ENCODE measurements around the gene NSUN2.
A peak's percentile ranks its signal among the peaks of the same experiment; 100 is the strongest.
"Not testable (repeated sequence)": the region's sequence is repeated elsewhere in the genome, so short reads cannot be mapped to it uniquely, and the experiment has no call there.

The NSUN2 gene

DNA sequence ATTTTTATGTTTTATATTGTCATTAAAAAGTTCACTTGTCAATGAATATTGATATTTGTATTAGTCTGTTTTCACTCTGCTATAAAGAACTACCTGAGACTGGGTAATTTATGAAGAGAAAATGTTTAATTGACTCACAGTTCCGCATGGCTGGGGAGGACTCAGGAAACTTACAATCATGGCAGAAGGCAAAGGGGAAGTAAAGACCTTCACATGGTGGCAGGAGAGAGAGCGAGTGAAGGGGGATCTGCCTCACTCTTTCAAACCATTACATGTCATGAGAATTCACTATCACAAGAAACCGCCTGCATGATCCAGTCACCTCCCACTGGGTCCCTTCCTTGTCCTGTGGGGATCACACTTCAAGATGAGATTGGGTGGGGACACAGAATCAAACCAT, 27.8 kb upstream of the NSUN2 start:
- Mint-ChIP-seq H3K36me3 (ENCODE audit: low read depth) (peaks cover 27% of the 10 kb centered on the region), H3K4me3 (no peak overlapping the region), H3K27ac (peak overlapping the region; percentile 64), H3K9me3 (peaks cover 16% of the 10 kb centered on the region), H3K27me3 (ENCODE audit: low read depth) (no peaks in the 10 kb centered on the region), H3K4me1 (ENCODE audit: low read depth) (peaks cover 6% of the 10 kb centered on the region)
- no peak for DNase-seq (ENCODE audit: low spot score)

DNA sequence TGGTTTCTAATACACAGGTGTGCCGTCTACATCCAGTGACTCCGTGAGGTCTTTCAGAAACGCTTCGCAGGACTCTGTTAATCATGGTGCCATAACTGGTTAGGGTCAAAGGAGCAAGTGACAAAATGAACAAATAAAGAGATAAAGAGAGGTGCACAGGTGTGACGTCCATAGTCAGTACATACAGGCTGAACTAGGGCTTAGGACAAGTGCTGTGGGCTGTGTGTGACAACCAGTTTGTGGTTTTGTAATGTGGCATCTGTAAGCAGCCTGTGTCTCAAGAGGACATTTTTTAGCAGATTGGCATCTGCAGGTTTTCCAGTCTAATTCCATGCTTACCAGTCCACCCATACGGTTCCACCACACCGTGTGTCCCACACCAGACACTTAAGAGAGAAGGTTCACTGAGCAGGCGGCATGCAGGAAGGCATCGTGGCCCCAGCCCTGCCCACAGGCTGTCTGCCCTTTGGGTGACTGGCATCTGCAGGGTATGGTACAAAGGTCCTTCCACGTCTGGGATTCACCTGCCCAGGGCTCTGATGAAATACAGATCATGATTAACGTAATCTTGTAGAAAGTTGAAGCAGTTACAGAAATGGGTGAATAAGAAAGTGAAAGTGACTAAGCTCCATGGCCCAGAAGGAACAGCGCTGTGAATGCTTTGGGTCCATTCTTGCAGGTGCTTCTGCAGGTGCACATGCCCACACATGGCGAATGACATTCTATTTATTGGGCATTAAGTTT, 27.3 kb upstream of the NSUN2 start:
- H3K4me3 Mint-ChIP-seq, result no peak overlapping the region

DNA sequence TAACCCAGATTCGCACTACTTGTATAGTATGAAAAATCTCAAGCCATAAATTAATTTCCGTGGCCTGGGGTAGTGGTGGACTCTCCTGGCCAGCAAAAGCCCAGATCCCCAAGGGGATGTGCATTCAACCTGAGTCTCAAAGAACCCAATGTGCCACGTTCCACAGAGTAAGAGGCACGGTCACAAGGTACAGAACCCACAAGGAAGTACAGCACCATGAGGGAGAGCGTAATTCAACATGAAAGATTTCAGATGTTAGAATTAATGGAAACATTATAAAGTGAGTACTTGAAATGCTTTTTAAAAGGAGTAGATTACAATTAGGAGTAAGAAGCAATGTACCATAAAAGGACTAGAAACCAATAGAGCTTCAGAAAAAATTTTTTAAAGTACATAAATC, 23.8 kb upstream of the NSUN2 start:
- H3K27me3 Mint-ChIP-seq (ENCODE audit: low read depth), result no peaks in the 10 kb centered on the region
- H3K27ac Mint-ChIP-seq, result no peak overlapping the region
- peaks cover 45% of the 10 kb centered on the region for H3K36me3 Mint-ChIP-seq (ENCODE audit: low read depth)
- H3K9me3 Mint-ChIP-seq, result peaks cover 22% of the 10 kb centered on the region
- peaks cover 6% of the 10 kb centered on the region for H3K4me1 Mint-ChIP-seq (ENCODE audit: low read depth)
- H3K4me3 Mint-ChIP-seq, result no peak overlapping the region
- DNase-seq (ENCODE audit: low spot score), result no peak

More for the DNA sequence above, 27.3 kb upstream of the NSUN2 start:
- Mint-ChIP-seq H3K9me3 (peaks cover 21% of the 10 kb centered on the region), H3K4me1 (ENCODE audit: low read depth) (peaks cover 6% of the 10 kb centered on the region), H3K27ac (peak overlapping the region; percentile 33), H3K27me3 (ENCODE audit: low read depth) (no peaks in the 10 kb centered on the region), H3K36me3 (ENCODE audit: low read depth) (peaks cover 33% of the 10 kb centered on the region)
- no peak for DNase-seq (ENCODE audit: low spot score)

DNA sequence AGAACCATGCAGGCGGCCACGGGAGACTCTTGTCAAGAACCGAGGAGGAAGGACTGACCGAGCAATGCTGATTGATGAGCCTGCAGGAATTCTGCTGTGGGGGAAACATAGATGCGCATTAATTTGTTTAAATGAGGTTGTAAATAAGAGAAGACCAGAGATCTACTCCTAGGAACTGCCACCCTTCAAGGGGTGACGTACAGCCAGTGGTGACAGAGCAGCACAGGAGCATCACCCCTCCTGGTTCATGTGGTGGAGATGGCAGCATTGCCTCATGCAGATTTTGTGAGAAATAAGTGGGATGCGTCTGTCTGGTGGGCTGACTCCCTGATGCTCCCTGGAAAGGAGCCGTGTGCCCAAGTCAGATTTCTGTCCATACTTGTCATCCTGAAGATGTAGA, 22.6 kb upstream of the NSUN2 start:
- Mint-ChIP-seq H3K4me3 (no peak overlapping the region), H3K36me3 (ENCODE audit: low read depth) (peaks cover 46% of the 10 kb centered on the region), H3K27me3 (ENCODE audit: low read depth) (no peaks in the 10 kb centered on the region), H3K4me1 (ENCODE audit: low read depth) (peaks cover 4% of the 10 kb centered on the region), H3K9me3 (peaks cover 22% of the 10 kb centered on the region), H3K27ac (no peak overlapping the region)
- no peak for DNase-seq (ENCODE audit: low spot score)

DNA sequence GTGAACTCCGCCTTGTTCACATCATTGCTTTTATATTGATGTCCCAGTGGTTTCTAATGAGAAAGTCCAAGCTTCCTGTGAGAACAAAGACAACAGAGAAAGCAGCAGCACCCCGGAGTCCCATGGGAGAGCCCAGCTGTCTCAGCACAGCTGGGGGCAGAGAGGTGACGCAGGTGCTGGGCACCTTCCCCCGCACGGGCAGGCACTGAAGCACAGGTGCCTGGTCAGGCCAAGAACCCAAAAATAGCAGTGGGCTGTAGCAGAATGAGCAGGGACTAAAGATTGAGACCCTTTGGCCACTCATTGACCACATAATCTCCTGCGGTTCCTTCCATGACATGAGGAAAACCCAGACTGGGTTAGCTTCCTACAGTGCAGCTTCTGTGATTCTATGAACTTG, 19.2 kb upstream of the NSUN2 start:
- Mint-ChIP-seq H3K4me1 (ENCODE audit: low read depth) (peaks cover 3% of the 10 kb centered on the region), H3K27ac (no peak overlapping the region)

DNA sequence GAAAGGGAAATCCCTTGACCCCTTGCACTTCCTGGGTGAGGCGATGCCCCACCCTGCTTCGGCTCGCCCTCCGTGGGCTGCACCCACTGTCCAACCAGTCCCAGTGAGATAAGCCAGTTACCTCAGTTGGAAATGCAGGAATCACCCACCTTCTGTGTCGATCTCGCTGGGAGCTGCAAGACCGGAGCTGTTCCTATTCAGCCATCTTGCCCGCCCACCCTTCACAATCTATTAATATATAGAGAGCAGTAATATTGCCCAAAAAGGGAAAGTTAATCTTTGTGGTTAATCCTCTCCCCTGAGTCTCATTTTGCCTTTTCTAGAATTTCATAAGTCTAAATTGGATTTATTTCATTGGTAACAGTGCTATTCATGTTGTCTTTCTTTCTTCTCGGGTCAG, 16.8 kb upstream of the NSUN2 start:
- Mint-ChIP-seq H3K27me3 (ENCODE audit: low read depth) (no peaks in the 10 kb centered on the region), H3K4me3 (no peak overlapping the region), H3K4me1 (ENCODE audit: low read depth) (peaks cover 9% of the 10 kb centered on the region), H3K36me3 (ENCODE audit: low read depth) (peaks cover 25% of the 10 kb centered on the region), H3K27ac (no peak overlapping the region), H3K9me3 (no peaks in the 10 kb centered on the region)
- DNase-seq (ENCODE audit: low spot score), result no peak

More for the DNA sequence above, 19.2 kb upstream of the NSUN2 start:
- H3K36me3 Mint-ChIP-seq (ENCODE audit: low read depth), result peaks cover 39% of the 10 kb centered on the region
- no peaks in the 10 kb centered on the region for H3K27me3 Mint-ChIP-seq (ENCODE audit: low read depth)
- no peak overlapping the region for H3K4me3 Mint-ChIP-seq
- DNase-seq (ENCODE audit: low spot score), result no peak
- H3K9me3 Mint-ChIP-seq, result peaks cover 19% of the 10 kb centered on the region

DNA sequence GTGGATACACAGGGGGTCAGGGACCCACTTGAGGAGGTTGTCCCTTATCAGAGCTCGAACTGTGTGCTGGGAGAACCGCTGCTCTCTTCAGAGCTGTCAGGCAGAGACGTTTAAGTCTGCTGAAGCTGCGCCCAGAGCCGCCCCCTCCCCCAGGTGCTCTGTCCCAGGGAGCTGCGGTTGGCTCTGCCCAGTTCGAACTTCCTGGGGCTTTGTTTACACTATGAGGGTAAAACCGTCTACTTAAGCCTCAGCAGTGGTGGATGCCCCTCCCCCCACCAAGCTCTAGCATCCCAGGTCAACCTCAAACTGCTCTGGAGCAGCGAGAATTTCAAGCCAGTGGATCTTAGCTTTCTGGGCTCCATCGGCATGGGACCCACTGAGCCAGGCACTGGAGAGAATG, 16.3 kb upstream of the NSUN2 start:
- H3K4me3 Mint-ChIP-seq, result no peak overlapping the region
- peaks cover 26% of the 10 kb centered on the region for H3K36me3 Mint-ChIP-seq (ENCODE audit: low read depth)
- H3K4me1 Mint-ChIP-seq (ENCODE audit: low read depth), result peaks cover 9% of the 10 kb centered on the region
- H3K27me3 Mint-ChIP-seq (ENCODE audit: low read depth), result no peaks in the 10 kb centered on the region
- H3K27ac Mint-ChIP-seq, result no peak overlapping the region
- DNase-seq (ENCODE audit: low spot score), result no peak
- no peaks in the 10 kb centered on the region for H3K9me3 Mint-ChIP-seq

DNA sequence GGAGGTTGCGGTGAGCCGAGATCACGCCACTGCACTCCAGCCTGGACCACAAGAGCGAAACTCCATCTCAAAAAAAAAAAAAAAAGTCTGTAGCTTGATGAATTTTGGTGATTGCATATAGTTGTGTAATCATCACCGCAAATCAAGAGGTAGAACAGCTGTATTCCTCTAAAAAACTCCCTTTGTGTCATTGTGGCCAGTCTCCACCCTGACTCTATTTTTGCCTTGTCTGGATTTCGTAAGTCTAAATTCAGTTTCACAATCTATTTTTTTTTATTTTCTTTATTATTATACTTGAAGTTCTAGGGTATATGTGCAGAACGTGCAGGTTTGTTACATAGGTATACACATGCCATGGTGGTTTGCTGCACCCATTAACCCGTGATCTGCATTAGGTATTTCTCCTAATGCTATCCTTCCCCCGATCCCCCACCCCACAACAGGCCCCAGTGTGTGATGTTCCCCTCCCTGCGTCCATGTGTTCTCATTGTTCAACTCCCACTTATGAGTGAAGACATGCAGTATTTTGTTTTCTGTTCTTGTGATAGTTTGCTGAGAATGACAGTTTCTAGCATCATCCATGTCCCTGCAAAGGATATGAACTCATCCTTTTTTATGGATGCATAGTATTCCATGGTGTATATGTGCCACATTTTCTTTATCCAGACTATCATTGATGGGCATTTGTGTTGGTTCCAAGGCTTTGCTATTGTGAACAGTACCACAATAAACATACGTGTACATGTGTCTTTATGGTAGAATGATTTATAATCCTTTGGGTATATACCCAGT, 12.9 kb upstream of the NSUN2 start:
- DNase-seq (ENCODE audit: low spot score); H3K4me3 Mint-ChIP-seq; H3K4me1 Mint-ChIP-seq (ENCODE audit: low read depth); H3K27me3 Mint-ChIP-seq (ENCODE audit: low read depth); H3K9me3 Mint-ChIP-seq; H3K27ac Mint-ChIP-seq: not testable (repeated sequence)
- peaks cover 19% of the 10 kb centered on the region for H3K36me3 Mint-ChIP-seq (ENCODE audit: low read depth)

DNA sequence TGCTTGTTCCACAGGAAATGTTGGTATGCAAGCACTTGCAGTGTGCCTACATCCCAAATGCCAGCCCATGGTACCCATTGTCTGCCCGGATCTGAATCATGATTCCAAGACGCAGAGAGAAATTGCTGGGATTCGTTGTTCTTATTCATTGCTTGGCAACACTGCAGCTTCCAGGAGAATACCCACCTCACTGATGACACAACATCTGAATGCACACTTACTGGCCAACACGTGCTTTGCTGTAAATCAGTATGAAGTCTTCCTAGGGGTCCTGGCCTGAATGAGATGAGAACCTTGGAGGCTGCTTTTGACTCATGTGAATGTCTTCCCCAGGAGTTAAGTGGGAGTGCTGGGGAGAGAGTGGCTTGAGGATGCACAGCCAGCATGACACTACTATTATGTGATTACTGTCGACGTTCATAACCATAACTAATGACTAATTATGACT, 12.0 kb upstream of the NSUN2 start:
- H3K36me3 Mint-ChIP-seq (ENCODE audit: low read depth), result peaks cover 15% of the 10 kb centered on the region

DNA sequence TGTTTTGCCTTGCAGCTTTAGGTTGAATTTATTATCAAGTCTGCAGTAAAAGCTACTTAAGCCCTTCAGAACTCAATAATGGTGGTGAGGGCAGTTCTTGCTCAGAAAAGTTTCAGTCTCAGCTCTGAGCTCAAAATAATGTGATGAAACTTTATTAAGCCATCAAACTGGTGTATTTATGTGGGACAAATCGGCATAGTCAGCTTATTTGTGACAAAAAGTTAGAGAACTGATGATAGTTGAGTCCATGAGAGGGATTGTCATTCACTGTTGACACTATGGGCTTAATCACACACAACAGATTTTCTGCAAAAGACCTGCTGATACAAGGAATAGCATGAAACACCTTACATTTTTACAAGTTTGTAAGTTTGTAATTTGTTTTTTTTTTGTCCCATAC, 9.8 kb upstream of the NSUN2 start:
- Mint-ChIP-seq H3K27me3 (ENCODE audit: low read depth) (no peaks in the 10 kb centered on the region), H3K36me3 (ENCODE audit: low read depth) (peaks cover 11% of the 10 kb centered on the region), H3K4me1 (ENCODE audit: low read depth) (peaks cover 6% of the 10 kb centered on the region), H3K27ac (no peak overlapping the region), H3K9me3 (no peaks in the 10 kb centered on the region), H3K4me3 (no peak overlapping the region)
- no peak for DNase-seq (ENCODE audit: low spot score)

More for the DNA sequence above, 12.0 kb upstream of the NSUN2 start:
- no peak overlapping the region for H3K27ac Mint-ChIP-seq
- H3K9me3 Mint-ChIP-seq, result no peaks in the 10 kb centered on the region
- peaks cover 7% of the 10 kb centered on the region for H3K4me1 Mint-ChIP-seq (ENCODE audit: low read depth)
- no peak for DNase-seq (ENCODE audit: low spot score)
- H3K4me3 Mint-ChIP-seq, result no peak overlapping the region
- H3K27me3 Mint-ChIP-seq (ENCODE audit: low read depth), result no peaks in the 10 kb centered on the region

DNA sequence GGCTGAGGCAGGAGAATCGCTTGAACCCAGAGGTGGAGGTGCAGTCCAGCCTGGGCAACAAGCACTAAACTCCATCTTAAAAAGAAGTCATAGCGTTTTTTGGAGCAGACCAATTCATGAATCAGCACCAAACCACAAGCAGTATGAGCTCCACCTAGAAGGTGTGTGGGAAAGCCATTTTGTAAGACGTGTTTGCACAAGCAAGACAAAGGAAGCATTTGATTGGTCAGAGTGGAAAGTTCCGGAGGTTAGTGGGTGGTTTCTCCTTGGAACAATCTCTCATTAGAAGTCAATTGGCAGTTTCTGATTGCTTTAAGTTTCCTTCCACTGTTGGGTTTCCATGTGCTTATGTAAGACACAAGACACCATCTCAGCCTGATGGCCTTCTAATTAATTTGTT, 5.4 kb upstream of the NSUN2 start:
- Mint-ChIP-seq H3K4me3 (no peak overlapping the region), H3K4me1 (ENCODE audit: low read depth) (peaks cover 5% of the 10 kb centered on the region), H3K27ac (no peak overlapping the region), H3K27me3 (ENCODE audit: low read depth) (no peaks in the 10 kb centered on the region), H3K9me3 (no peaks in the 10 kb centered on the region), H3K36me3 (ENCODE audit: low read depth) (no peaks in the 10 kb centered on the region)
- no peak for DNase-seq (ENCODE audit: low spot score)

DNA sequence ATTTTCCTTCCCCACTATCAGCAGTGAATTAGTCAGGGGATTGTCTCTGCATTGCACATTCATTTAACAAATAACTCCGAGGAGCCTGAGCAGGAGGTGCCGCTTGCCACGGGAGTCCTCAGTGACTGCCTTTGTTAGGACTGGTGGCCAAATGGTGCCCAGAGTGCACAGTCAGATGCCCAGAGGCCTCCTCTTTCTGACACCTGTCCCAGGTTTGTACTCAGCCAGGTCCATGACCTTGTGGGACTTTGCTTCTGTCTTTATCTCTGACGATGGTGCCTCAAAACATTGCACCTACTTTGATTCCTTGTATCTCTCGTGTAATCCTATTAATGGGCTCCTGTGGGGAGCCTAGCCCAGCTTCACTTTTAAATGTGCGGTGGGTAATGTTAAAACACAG, 4.7 kb upstream of the NSUN2 start:
- DNase-seq (ENCODE audit: low spot score), result no peak
- Mint-ChIP-seq H3K36me3 (ENCODE audit: low read depth) (no peaks in the 10 kb centered on the region), H3K27me3 (ENCODE audit: low read depth) (no peaks in the 10 kb centered on the region), H3K27ac (no peak overlapping the region), H3K4me1 (ENCODE audit: low read depth) (peaks cover 5% of the 10 kb centered on the region), H3K9me3 (no peaks in the 10 kb centered on the region), H3K4me3 (no peak overlapping the region)

DNA sequence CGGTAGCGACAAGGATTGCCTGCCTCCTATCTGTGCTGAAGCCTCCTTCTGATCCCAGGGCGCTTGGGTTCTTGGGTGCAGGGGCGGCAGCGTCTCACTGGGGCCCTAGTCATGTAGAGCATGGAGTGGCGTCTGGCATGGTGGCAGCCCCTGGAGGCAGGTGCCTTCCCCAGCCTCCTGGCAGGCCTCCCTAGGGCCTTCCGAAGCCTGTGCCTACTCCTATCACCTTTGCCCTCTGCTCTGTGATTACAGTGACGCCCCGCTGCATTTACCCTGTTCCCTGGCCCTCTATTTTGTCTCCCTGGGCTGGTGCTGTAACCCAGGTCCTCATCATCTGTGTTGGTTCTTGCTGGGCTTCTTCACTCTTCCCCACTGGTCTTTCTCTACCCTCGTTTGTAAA, 4.2 kb upstream of the NSUN2 start:
- H3K4me1 Mint-ChIP-seq (ENCODE audit: low read depth), result peaks cover 8% of the 10 kb centered on the region
- H3K27me3 Mint-ChIP-seq (ENCODE audit: low read depth), result no peaks in the 10 kb centered on the region
- H3K36me3 Mint-ChIP-seq (ENCODE audit: low read depth), result peaks cover 5% of the 10 kb centered on the region
- no peaks in the 10 kb centered on the region for H3K9me3 Mint-ChIP-seq
- H3K4me3 Mint-ChIP-seq, result no peak overlapping the region
- no peak for DNase-seq (ENCODE audit: low spot score)
- no peak overlapping the region for H3K27ac Mint-ChIP-seq

DNA sequence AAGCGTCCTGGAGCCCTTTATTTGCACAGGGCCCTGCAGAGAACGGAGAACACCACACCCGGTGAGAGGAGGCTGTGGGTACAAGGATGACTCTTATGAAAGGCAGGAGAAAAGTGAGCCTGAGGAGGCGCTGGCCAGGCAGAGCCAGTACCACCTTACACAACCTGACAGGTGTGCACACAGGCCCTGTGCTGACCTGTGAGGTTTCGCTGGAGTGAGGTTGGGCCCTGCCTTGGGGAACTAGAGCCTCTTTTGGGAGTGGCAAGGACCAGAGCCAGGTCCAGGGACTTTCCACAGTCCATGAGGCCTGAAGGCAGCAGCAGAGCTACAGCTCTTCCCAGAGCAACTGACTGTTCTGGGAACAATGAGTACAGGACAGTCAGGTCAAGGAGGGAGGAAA, 3.4 kb upstream of the NSUN2 start:
- Mint-ChIP-seq H3K36me3 (ENCODE audit: low read depth) (peaks cover 11% of the 10 kb centered on the region), H3K9me3 (no peaks in the 10 kb centered on the region), H3K27ac (no peak overlapping the region), H3K4me3 (no peak overlapping the region), H3K27me3 (ENCODE audit: low read depth) (no peaks in the 10 kb centered on the region), H3K4me1 (ENCODE audit: low read depth) (peaks cover 10% of the 10 kb centered on the region)
- DNase-seq (ENCODE audit: low spot score), result no peak

Data from T-helper 2 cell treated with Interferon-gamma antibody and Interleukin-4, amounts not matched to agents 5 μg/mL and 100 μg/mL, for 36 hours (primary cell).